ENCODE data around the gene ZNF619. TPM values are rescaled to one million over a fixed set of nuclear protein-coding genes. Genes with fewer than 3 reads are reported as not detected.
A peak's percentile ranks its signal among the peaks of the same experiment; 100 is the strongest.

ZNF619 gene
- total and polyA plus RNA-seq, 2 of the 13 experiments (the other 11 are each of a cell fraction or from before 2014, with no cell fraction given) = 0.83 to 5.2 TPM

DNA sequence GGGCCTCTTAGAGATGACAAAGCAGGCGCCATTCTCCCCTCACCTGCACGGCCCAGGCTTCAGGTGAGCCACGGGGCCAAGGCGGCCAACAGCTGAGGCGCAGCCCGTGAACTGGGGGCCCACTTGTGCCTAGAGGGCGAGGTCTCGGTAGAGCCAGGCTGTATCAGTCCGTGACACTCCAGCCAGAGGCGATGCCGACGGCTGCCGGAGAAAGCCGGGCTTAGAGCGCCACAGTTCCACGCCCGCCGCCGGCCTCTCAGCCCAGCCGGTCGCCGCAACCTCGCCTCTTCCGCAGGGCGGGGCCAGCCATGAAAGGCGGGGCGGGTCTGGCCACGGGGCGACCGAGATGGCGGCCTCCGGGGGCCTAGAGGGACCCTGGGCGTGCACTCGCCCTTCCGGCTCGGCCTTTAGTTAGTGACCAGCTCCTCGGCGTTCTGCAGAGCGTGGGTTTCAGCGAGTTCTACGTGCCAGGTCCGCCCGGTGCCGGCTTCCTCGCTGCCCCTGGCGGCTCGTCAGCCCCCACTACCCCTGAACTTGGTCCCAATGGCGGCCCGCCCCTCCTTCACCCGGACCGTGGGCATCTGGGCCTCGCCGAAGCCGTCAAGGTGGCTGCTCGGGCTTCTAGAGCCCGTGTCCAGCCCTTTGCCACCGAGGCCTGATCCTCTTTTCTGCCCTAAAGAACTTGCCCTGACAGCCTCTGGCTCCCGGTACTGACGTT, 47.8 kb downstream of the ZNF619 start, which contains the start of gene ZNF621 (continued):
- TF ChIP-seq MXI1 (IDR thresholded peaks at IDR 0.05; ENCODE audit: borderline replicate concordance, low read depth, low read length) = peak; percentile 75; the same call in 1 of the 3 replicates
- peak; percentile 70; the same call in 1 of the 2 replicates for TF ChIP-seq ZNF225 (CRISPR knock-in tag; IDR thresholded peaks at IDR 0.05)
- peak; percentile 50; the same call in 1 of the 2 replicates for TF ChIP-seq CBX5 (CRISPR knock-in tag; IDR thresholded peaks at IDR 0.05; ENCODE audit: borderline replicate concordance)
- peak; percentile 78 for TF ChIP-seq GABPA (IDR thresholded peaks at IDR 0.05; ENCODE audit: low read depth, low read length)
- TF ChIP-seq GABPA (CRISPR knock-in tag; IDR thresholded peaks at IDR 0.05; ENCODE audit: low read depth) = peak; percentile 90
- TF ChIP-seq, protein P1, sequence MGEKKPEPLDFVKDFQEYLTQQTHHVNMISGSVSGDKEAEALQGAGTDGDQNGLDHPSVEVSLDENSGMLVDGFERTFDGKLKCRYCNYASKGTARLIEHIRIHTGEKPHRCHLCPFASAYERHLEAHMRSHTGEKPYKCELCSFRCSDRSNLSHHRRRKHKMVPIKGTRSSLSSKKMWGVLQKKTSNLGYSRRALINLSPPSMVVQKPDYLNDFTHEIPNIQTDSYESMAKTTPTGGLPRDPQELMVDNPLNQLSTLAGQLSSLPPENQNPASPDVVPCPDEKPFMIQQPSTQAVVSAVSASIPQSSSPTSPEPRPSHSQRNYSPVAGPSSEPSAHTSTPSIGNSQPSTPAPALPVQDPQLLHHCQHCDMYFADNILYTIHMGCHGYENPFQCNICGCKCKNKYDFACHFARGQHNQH (CRISPR knock-in tag; IDR thresholded peaks at IDR 0.05) = peak; percentile 79
- TF ChIP-seq MIER3 (CRISPR knock-in tag; IDR thresholded peaks at IDR 0.05; ENCODE audit: borderline replicate concordance) = peak; percentile 73; the same call in 1 of the 2 replicates
- TF ChIP-seq TOE1 (CRISPR knock-in tag; IDR thresholded peaks at IDR 0.05) = 0 out of 2 replicates have a peak, but pooled peaks have one; percentile 64
- peak; percentile 31; the same call in 1 of the 2 replicates for TF ChIP-seq EEA1 (CRISPR knock-in tag; IDR thresholded peaks at IDR 0.05; ENCODE audit: borderline replicate concordance)
- TF ChIP-seq MYNN (CRISPR knock-in tag; IDR thresholded peaks at IDR 0.05; ENCODE audit: low read depth) = no peak
- TF ChIP-seq, protein P2, sequence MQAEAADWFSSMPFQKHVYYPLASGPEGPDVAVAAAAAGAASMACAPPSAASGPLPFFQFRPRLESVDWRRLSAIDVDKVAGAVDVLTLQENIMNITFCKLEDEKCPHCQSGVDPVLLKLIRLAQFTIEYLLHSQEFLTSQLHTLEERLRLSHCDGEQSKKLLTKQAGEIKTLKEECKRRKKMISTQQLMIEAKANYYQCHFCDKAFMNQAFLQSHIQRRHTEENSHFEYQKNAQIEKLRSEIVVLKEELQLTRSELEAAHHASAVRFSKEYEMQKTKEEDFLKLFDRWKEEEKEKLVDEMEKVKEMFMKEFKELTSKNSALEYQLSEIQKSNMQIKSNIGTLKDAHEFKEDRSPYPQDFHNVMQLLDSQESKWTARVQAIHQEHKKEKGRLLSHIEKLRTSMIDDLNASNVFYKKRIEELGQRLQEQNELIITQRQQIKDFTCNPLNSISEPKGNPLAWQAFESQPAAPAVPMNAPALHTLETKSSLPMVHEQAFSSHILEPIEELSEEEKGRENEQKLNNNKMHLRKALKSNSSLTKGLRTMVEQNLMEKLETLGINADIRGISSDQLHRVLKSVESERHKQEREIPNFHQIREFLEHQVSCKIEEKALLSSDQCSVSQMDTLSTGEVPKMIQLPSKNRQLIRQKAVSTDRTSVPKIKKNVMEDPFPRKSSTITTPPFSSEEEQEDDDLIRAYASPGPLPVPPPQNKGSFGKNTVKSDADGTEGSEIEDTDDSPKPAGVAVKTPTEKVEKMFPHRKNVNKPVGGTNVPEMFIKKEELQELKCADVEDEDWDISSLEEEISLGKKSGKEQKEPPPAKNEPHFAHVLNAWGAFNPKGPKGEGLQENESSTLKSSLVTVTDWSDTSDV (CRISPR knock-in tag; IDR thresholded peaks at IDR 0.05) = no peak
- no peak for TF ChIP-seq ZNF510 (CRISPR knock-in tag; IDR thresholded peaks at IDR 0.05; ENCODE audit: low read depth)
- TF ChIP-seq ZNF30 (CRISPR knock-in tag; IDR thresholded peaks at IDR 0.05) = no peak
- TF ChIP-seq, protein P3, sequence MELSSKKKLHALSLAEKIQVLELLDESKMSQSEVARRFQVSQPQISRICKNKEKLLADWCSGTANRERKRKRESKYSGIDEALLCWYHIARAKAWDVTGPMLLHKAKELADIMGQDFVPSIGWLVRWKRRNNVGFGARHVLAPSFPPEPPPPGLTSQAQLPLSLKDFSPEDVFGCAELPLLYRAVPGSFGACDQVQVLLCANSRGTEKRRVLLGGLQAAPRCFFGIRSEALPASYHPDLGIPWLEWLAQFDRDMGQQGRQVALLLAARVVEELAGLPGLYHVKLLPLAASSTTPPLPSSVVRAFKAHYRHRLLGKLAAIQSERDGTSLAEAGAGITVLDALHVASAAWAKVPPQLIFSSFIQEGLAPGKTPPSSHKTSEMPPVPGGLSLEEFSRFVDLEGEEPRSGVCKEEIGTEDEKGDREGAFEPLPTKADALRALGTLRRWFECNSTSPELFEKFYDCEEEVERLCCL (CRISPR knock-in tag; IDR thresholded peaks at IDR 0.05; ENCODE audit: borderline replicate concordance) = no peak
- TF ChIP-seq FOXK1 (CRISPR knock-in tag; IDR thresholded peaks at IDR 0.05; ENCODE audit: borderline replicate concordance, low read depth) = peak; percentile 58
- TF ChIP-seq, protein P4, sequence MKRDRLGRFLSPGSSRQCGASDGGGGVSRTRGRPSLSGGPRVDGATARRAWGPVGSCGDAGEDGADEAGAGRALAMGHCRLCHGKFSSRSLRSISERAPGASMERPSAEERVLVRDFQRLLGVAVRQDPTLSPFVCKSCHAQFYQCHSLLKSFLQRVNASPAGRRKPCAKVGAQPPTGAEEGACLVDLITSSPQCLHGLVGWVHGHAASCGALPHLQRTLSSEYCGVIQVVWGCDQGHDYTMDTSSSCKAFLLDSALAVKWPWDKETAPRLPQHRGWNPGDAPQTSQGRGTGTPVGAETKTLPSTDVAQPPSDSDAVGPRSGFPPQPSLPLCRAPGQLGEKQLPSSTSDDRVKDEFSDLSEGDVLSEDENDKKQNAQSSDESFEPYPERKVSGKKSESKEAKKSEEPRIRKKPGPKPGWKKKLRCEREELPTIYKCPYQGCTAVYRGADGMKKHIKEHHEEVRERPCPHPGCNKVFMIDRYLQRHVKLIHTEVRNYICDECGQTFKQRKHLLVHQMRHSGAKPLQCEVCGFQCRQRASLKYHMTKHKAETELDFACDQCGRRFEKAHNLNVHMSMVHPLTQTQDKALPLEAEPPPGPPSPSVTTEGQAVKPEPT (CRISPR knock-in tag; IDR thresholded peaks at IDR 0.05; ENCODE audit: low read depth) = peak; percentile 81; the same call in 1 of the 2 replicates
- peak; percentile 40 for TF ChIP-seq ZNF644 (CRISPR knock-in tag; IDR thresholded peaks at IDR 0.05; ENCODE audit: low read depth)
- no peak; the same call in 1 of the 2 replicates for TF ChIP-seq RFX3 (CRISPR knock-in tag; IDR thresholded peaks at IDR 0.05)
- TF ChIP-seq ZNF224 (CRISPR knock-in tag; IDR thresholded peaks at IDR 0.05) = 0 out of 2 replicates have a peak, but pooled peaks have one; percentile 23
- no peak for TF ChIP-seq TBX3 (IDR thresholded peaks at IDR 0.05; ENCODE audit: borderline replicate concordance)
- TF ChIP-seq NR2C2 (CRISPR knock-in tag; IDR thresholded peaks at IDR 0.05; ENCODE audit: borderline replicate concordance) = no peak; the same call in none of the 2 replicates
- TF ChIP-seq RAD21 (CRISPR knock-in tag; IDR thresholded peaks at IDR 0.05) = peak; percentile 45; the same call in 1 of the 2 replicates
- peak; percentile 88 for TF ChIP-seq ZNF883 (CRISPR knock-in tag; IDR thresholded peaks at IDR 0.05; ENCODE audit: not compliant biosample characterization)

Measured in HepG2 (cell line).